ENCODE measurements around the gene EMILIN1.

DNA sequence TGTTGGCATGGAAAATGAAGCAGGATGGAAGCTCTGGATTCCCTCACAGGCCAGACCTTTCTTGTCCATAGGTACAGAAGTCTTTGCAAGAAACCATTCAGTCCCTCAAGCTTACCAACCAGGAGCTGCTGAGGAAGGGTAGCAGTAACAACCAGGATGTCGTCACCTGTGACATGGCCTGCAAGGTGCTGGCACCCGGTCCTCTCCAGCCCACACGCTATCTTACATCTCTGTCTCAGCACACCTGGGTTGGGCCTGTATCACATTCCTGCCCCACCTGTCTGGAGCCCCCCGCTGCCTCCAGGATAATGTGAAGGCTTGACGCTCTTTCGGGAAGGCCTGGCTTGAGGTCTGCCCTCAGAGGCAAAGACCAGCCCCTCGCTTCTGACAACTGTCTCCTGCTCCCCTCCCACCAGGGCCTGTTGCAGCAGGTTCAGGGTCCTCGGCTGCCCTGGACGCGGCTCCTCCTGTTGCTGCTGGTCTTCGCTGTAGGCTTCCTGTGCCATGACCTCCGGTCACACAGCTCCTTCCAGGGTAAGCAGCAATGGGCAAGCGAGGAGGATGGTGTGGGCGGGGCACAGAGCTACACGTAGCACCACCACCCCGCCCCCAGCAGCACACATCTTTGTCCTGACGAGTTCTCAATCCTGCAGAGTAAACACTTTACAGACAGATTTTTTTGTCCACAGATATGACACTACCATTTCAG, 39.6 kb upstream of the EMILIN1 start:
- TF ChIP-seq, protein P1, sequence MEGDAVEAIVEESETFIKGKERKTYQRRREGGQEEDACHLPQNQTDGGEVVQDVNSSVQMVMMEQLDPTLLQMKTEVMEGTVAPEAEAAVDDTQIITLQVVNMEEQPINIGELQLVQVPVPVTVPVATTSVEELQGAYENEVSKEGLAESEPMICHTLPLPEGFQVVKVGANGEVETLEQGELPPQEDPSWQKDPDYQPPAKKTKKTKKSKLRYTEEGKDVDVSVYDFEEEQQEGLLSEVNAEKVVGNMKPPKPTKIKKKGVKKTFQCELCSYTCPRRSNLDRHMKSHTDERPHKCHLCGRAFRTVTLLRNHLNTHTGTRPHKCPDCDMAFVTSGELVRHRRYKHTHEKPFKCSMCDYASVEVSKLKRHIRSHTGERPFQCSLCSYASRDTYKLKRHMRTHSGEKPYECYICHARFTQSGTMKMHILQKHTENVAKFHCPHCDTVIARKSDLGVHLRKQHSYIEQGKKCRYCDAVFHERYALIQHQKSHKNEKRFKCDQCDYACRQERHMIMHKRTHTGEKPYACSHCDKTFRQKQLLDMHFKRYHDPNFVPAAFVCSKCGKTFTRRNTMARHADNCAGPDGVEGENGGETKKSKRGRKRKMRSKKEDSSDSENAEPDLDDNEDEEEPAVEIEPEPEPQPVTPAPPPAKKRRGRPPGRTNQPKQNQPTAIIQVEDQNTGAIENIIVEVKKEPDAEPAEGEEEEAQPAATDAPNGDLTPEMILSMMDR (IDR thresholded peaks at IDR 0.05): no peak
- TF ChIP-seq, protein P2, sequence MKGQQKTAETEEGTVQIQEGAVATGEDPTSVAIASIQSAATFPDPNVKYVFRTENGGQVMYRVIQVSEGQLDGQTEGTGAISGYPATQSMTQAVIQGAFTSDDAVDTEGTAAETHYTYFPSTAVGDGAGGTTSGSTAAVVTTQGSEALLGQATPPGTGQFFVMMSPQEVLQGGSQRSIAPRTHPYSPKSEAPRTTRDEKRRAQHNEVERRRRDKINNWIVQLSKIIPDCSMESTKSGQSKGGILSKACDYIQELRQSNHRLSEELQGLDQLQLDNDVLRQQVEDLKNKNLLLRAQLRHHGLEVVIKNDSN (IDR thresholded peaks at IDR 0.05; ENCODE audit: borderline replicate concordance, low read depth): no peak
- TF ChIP-seq EZH2phosphoT487 (IDR thresholded peaks at IDR 0.05; ENCODE audit: borderline replicate concordance, low read depth) (no peak), RCOR1 (IDR thresholded peaks at IDR 0.05; ENCODE audit: low read length) (no peak), POLR2AphosphoS5 (IDR thresholded peaks at IDR 0.05; ENCODE audit: low read depth, low read length) (no peak), SMC3 (IDR thresholded peaks at IDR 0.05; ENCODE audit: low read depth, low read length) (no peak), EP300 (IDR thresholded peaks at IDR 0.05; ENCODE audit: borderline replicate concordance in 1 of 2, low read depth in 1 of 2, low read length in 1 of 2) (no peak)
- TF ChIP-seq, protein P3, sequence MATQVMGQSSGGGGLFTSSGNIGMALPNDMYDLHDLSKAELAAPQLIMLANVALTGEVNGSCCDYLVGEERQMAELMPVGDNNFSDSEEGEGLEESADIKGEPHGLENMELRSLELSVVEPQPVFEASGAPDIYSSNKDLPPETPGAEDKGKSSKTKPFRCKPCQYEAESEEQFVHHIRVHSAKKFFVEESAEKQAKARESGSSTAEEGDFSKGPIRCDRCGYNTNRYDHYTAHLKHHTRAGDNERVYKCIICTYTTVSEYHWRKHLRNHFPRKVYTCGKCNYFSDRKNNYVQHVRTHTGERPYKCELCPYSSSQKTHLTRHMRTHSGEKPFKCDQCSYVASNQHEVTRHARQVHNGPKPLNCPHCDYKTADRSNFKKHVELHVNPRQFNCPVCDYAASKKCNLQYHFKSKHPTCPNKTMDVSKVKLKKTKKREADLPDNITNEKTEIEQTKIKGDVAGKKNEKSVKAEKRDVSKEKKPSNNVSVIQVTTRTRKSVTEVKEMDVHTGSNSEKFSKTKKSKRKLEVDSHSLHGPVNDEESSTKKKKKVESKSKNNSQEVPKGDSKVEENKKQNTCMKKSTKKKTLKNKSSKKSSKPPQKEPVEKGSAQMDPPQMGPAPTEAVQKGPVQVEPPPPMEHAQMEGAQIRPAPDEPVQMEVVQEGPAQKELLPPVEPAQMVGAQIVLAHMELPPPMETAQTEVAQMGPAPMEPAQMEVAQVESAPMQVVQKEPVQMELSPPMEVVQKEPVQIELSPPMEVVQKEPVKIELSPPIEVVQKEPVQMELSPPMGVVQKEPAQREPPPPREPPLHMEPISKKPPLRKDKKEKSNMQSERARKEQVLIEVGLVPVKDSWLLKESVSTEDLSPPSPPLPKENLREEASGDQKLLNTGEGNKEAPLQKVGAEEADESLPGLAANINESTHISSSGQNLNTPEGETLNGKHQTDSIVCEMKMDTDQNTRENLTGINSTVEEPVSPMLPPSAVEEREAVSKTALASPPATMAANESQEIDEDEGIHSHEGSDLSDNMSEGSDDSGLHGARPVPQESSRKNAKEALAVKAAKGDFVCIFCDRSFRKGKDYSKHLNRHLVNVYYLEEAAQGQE (IDR thresholded peaks at IDR 0.05; ENCODE audit: low read depth, low read length): no peak

Measured in SK-N-SH (cell line).